GM12872 (cell line): ENCODE data around the gene ACOXL.

Experiments used
- TF ChIP-seq, protein P1 (sequence below): IDR thresholded peaks from 3 replicates; pipeline ENCODE4 v1.5.1; 2011; ENCODE audit warnings: low read depth, mild to moderate bottlenecking, low read length, moderate library complexity; ENCODE audit not compliant: insufficient read depth

Gene ACOXL

GRCh38 chr2:110931648-110932047 is 199.3 kb downstream of the ACOXL start:
- TF ChIP-seq, protein P1, sequence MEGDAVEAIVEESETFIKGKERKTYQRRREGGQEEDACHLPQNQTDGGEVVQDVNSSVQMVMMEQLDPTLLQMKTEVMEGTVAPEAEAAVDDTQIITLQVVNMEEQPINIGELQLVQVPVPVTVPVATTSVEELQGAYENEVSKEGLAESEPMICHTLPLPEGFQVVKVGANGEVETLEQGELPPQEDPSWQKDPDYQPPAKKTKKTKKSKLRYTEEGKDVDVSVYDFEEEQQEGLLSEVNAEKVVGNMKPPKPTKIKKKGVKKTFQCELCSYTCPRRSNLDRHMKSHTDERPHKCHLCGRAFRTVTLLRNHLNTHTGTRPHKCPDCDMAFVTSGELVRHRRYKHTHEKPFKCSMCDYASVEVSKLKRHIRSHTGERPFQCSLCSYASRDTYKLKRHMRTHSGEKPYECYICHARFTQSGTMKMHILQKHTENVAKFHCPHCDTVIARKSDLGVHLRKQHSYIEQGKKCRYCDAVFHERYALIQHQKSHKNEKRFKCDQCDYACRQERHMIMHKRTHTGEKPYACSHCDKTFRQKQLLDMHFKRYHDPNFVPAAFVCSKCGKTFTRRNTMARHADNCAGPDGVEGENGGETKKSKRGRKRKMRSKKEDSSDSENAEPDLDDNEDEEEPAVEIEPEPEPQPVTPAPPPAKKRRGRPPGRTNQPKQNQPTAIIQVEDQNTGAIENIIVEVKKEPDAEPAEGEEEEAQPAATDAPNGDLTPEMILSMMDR, result no peak

GRCh38 chr2:110933420-110933819 is 201.0 kb downstream of the ACOXL start:
- TF ChIP-seq, protein P1, result no peak

GRCh38 chr2:110934948-110935347 is 202.6 kb downstream of the ACOXL start:
- TF ChIP-seq, protein P1, result no peak

GRCh38 chr2:110940376-110940910 is 208.1 kb downstream of the ACOXL start:
- TF ChIP-seq, protein P1, result no peak

DNA sequence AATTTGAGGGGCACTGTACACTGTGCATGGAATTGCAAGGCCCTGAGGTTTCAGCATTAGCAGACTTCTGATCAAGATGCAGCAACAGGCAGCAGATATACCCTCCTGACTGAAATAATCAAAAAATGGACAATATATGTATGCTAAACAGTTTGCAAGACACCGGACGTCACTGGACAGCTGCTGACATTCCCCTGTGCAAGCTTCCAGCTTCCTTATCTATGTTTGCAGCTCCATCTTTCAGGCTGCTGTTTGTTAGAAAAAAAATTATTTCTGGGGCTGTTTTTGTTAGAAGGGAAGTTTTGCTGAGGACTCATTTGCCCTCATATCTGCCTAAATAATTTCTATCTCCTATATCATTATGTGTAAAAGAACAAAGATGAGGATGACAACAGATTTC is 208.9 kb downstream of the ACOXL start:
- TF ChIP-seq, protein P1, result no peak

- TF ChIP-seq, protein P1, result no peak
Measured at GRCh38 chr2:110943070-110943634, 210.8 kb downstream of the ACOXL start.

GRCh38 chr2:110946902-110947301 is 214.5 kb downstream of the ACOXL start:
- TF ChIP-seq, protein P1, result no peak
